GM12874 (cell line): Measurements from ENCODE around the gene ANO10.

ENCODE experiments used
- TF ChIP-seq, protein P1 (sequence below): IDR thresholded peaks from 2 replicates; pipeline ENCODE4 v1.5.1; 2011; ENCODE audit warnings: low read depth, mild to moderate bottlenecking, control low read depth, low read length, moderate library complexity; ENCODE audit not compliant: insufficient read depth

Gene ANO10

DNA sequence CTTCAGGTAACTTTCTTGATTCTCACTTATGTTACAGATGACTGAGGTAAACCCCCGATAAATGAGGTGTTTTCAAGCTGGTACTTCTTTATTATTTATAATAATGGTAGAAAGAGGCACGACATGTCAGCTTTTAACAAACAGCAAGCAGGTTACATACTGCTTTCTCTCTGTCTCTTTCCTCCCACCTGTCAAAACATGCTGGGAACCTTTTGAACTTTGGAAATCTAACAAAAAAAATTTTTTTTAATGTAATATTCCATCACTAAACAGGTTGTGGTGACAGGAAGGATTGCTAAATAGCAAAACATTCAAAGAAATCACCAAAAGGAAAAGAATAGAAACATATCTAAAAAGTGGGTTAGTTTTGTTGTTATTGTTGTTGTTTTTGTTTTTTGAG lies 48.2 kb downstream of the ANO10 start:
- TF ChIP-seq, protein P1, sequence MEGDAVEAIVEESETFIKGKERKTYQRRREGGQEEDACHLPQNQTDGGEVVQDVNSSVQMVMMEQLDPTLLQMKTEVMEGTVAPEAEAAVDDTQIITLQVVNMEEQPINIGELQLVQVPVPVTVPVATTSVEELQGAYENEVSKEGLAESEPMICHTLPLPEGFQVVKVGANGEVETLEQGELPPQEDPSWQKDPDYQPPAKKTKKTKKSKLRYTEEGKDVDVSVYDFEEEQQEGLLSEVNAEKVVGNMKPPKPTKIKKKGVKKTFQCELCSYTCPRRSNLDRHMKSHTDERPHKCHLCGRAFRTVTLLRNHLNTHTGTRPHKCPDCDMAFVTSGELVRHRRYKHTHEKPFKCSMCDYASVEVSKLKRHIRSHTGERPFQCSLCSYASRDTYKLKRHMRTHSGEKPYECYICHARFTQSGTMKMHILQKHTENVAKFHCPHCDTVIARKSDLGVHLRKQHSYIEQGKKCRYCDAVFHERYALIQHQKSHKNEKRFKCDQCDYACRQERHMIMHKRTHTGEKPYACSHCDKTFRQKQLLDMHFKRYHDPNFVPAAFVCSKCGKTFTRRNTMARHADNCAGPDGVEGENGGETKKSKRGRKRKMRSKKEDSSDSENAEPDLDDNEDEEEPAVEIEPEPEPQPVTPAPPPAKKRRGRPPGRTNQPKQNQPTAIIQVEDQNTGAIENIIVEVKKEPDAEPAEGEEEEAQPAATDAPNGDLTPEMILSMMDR, result no peak

DNA sequence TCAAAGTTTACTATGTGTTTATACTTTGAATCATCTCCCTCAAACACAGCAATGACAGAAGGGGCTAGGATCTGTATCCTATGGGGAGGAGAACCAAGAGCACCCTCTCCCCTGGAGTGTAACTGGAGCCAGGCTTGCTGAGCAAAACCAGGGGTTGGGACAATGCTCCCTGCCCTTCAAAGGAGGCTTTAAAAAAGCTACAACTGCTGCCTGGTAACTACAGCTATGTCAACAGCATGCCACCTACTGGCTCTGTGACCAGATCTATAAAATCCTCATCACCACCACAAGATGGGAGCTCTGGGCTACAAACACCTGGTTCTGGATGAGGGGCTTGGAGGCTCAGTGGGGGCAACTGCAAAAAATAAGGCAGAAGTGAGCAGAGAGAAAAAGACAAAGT lies 61.9 kb downstream of the ANO10 start:
- TF ChIP-seq, protein P1, result no peak

DNA sequence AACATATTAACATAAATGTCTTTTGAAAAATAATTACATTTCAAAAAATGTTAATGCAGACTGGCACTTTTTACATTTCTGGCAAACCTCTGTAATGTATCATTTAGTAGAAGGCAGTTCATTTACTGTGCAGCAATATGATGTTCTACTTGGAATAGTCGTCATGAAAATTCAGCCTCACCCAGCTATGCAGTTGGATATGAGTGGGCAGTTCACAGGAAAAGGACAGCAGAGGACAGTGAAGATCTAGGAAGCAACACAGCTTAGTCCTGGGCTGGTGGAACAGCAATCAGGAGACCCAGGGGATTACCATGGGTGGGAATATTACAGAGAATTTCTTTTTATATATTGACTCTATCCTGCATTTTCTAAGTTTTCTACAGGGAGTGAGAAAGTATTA lies 63.6 kb downstream of the ANO10 start:
- TF ChIP-seq, protein P1, result no peak

DNA sequence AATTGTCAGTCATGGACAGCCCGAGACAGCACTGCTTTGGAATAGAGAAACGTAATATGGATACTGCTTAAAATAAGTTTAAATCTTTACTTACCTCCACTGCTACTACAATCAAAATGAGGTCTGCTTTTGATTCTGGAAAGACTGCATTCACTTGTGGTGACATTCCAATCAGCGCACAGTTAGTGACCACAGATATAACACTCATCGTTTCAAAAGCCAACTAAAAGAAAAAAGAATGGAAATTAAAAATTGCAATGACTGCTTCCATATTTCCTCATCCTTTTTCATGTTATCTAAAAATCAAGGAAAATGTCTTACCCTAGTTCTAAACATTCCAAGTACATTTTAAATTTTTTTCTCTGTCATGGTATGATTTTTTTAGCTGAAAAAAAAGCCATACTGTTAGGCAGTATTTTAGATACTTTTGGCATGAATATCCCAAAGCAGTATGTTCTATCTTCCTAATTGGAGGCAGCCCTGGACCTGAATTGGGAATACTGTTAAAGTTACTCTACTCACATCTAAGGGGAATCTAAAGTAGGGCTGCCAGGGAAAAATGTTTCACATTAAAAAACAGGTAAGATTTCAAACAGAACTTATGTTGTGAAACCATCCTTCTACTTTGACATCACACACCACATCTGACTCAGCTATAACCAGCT lies 72.1 kb downstream of the ANO10 start:
- TF ChIP-seq, protein P1, result no peak

DNA sequence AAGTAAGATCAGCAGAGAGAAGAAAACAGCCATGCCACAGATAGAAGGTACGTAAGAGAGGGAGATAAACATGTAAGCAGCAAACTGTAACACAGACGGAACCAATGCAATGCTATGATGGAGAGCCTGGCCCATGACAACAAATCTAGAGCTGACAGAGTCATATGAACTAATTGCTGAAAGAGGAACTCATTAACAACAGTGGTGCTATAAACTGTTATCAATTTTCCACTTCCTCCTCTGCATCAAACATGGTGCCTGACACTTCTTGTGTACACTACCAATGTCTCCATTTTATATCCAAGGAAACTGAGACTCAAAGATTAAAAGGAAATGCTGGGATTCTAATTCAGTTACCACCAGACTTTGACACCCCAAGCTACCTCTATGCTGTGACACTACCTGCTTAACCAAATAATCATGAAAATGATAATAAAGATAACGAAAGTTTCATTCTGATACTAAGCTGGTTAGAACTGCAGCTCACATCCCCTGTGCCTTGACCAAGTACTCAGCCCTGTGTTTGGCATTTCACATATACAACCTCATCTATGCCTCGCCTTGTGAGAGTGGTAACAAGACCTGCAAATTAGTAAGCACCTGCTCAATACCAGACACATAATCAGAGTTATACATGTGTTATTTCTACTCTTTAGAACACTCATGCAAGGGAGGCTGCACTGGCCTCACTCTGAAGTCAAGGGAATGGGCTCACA lies 79.3 kb downstream of the ANO10 start:
- TF ChIP-seq, protein P1, result no peak

DNA sequence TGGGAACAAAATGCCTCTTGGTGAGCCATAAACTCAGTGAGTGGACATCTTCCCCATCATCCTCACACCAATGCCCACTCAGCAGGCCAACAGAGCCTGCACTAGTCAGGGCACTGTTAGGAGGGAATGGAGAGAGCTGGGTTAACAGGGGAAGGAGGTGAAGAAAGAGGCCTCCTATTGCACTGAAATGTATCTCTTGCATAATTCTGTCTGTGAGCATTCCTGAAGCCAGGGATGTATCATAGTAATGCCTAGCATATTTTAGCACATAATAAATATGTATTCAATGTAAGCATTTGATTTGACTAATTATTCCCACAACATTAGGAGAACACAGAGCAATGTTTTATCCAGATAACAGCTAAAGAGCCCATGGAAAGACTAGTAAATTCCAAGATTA lies 81.2 kb downstream of the ANO10 start:
- TF ChIP-seq, protein P1, result no peak

DNA sequence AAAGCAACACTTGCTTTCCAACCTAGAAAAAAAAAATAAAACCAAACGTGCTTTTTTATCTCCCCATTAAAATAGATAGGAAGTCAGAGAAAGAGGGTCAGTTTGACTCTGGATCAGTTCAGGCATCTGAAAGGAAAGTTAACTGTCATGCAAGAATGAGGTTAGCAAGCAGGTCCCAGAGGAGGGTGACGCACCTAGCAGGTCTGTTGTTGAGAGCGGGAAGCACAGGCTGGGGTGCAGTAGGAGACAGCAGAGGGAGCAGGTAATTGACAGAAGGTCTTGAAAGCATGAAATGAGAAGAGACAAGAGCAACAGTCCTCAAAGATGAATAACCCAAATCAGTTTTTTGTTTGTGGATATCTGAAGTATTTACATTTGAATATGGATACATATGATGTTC lies 82.5 kb downstream of the ANO10 start:
- TF ChIP-seq, protein P1, result no peak
